Lung (tissue), 12 donors: ENCODE results near the gene ABCB6. TPM values are rescaled to one million over a fixed set of nuclear protein-coding genes. Genes with fewer than 3 reads are reported as not detected.

Source experiments
- ATAC-seq: fragments of 200-7000 bp; cut with Tn5 transposase; one replicate; pipeline ENCODE4 v1.9.1; 2020; ENCODE audit warnings: moderate number of reproducible peaks; ENCODE audit not compliant: insufficient read depth, low FRiP score
- DNase-seq, 3 donors: peaks; one replicate each; pipeline ENCODE4 v3.0.0-alpha.2; 2013 to 2017
- H3K27ac ChIP-seq, 2 donors: one replicate each; pipeline ENCODE4 v1.5.1; 2013; ENCODE audit warnings: mild to moderate bottlenecking in 2 of 2, moderate library complexity in 2 of 2, control low read depth in 1 of 2, inconsistent platforms in 1 of 2, low read depth in 1 of 2, low read length in 1 of 2
- H3K27me3 ChIP-seq, 3 donors: one replicate each; pipeline ENCODE4 v1.5.1; 2013; ENCODE audit warnings: low read length in 2 of 3; ENCODE audit not compliant: control insufficient read depth in 3 of 3, insufficient read depth in 3 of 3
- H3K36me3 ChIP-seq, 4 donors: one replicate each; pipeline ENCODE4 v1.5.1; 2013; ENCODE audit warnings: low read length in 4 of 4, mild to moderate bottlenecking in 1 of 4, moderate library complexity in 1 of 4; ENCODE audit not compliant: control insufficient read depth in 4 of 4, insufficient read depth in 4 of 4
- H3K4me1 ChIP-seq, 5 donors: one replicate each; pipeline ENCODE4 v1.5.1; 2013; ENCODE audit warnings: low read length in 5 of 5, mild to moderate bottlenecking in 2 of 5, moderate library complexity in 1 of 5; ENCODE audit not compliant: control insufficient read depth in 5 of 5, insufficient read depth in 5 of 5
- H3K4me3 ChIP-seq: one replicate; pipeline ENCODE4 v1.5.1; 2013; ENCODE audit warnings: mild to moderate bottlenecking, control low read depth, moderate library complexity
- H3K9ac ChIP-seq, 2 donors: one replicate each; pipeline ENCODE4 v1.5.1; 2013; ENCODE audit warnings: low read length in 2 of 2, control low read depth in 1 of 2; ENCODE audit not compliant: insufficient read depth in 1 of 2
- H3K9me3 ChIP-seq, 4 donors: one replicate each; pipeline ENCODE4 v1.5.1; 2013; ENCODE audit warnings: low read length in 3 of 4, mild to moderate bottlenecking in 1 of 4, moderate library complexity in 1 of 4; ENCODE audit not compliant: control insufficient read depth in 4 of 4, insufficient read depth in 3 of 4
- CTCF ChIP-seq: IDR thresholded peaks from 2 replicates; pipeline ENCODE4 v1.5.1; 2012; ENCODE audit warnings: mild to moderate bottlenecking; ENCODE audit errors: control extremely low read depth, extremely low read depth
- WGBS, 2 donors: extraction: QIAGEN DNeasy Blood & Tissue Kit; methylation state at CpG; one replicate each; pipeline ENCODE4 v1.1.7; 2013; 5-methylcytosine and 5-hydroxymethylcytosine counted together
- polyA plus RNA-seq, 2 donors: library from polyadenylated mRNA; stranded (reverse); fragments of 200-250 nt; gene quantifications; one replicate each; pipeline ENCODE4 v1.2.1, GENCODE V29; 2013
- total RNA-seq, 2 donors: library from RNA; depleted of rRNA in 1 of 2; stranded (reverse); fragments of >200 nt in 1 of 2; gene quantifications; one replicate each; pipeline ENCODE4 v1.2.1, GENCODE V29; 2014 to 2021
- donor health status: control.
- donor health status: control.
- donor health status: Bipolar disorder and iron deficiency.
- donor health status: healthy.
- donor health status: DM: yes; HTN: yes; CAD: no.

Gene ABCB6
- total and polyA plus RNA-seq, 4 donors = 17.2 to 49.4 (median 34.0) TPM

- Histone ChIP-seq H3K27me3 (peaks cover 0 to 43% (median 35%) of the 10 kb centered on the region in 3 donors), H3K36me3 (peaks cover 0 to 12% (median 10%) of the 10 kb centered on the region in 4 donors), H3K4me3 (no peak overlapping the region), H3K27ac (peak overlapping the region in 1 of 2 donors; percentile 13), H3K4me1 (peaks cover 0 to 37% (median 35%) of the 10 kb centered on the region in 5 donors), H3K9me3 (no peaks in the 10 kb centered on the region), H3K9ac (no peak overlapping the region)
- ATAC-seq (no peak), DNase-seq (no peak)
- TF ChIP-seq CTCF = no peak
- WGBS, 2 donors = 60 to 69% methylated on average over 5 of the region's 5 CpGs
Measured at GRCh38 chr2:219252084-219252483, 33.3 kb upstream of the ABCB6 start.

GRCh38 chr2:219251656-219252055 lies 32.9 kb upstream of the ABCB6 start:
- no peak for TF ChIP-seq CTCF
- Histone ChIP-seq H3K36me3 (peaks cover 0 to 14% (median 11%) of the 10 kb centered on the region in 4 donors), H3K27me3 (peaks cover 0 to 43% (median 35%) of the 10 kb centered on the region in 3 donors), H3K4me1 (peaks cover 0 to 39% (median 35%) of the 10 kb centered on the region in 5 donors), H3K27ac (peak overlapping the region in 1 of 2 donors; percentile 13), H3K4me3 (no peak overlapping the region), H3K9me3 (no peaks in the 10 kb centered on the region), H3K9ac (no peak overlapping the region)
- ATAC-seq (no peak), DNase-seq (no peak)
- 36 to 69% methylated on average over 6 of the region's 6 CpGs for WGBS, 2 donors

GRCh38 chr2:219250049-219250781 lies 31.5 kb upstream of the ABCB6 start:
- no peak for TF ChIP-seq CTCF
- ATAC-seq = no peak
- peaks cover 0 to 30% (median 23%) of the 10 kb centered on the region in 3 donors for H3K27me3 ChIP-seq
- peak overlapping the region; percentile 31 to 81 for H3K9ac ChIP-seq
- H3K4me1 ChIP-seq = peaks cover 0 to 50% (median 35%) of the 10 kb centered on the region in 5 donors
- DNase-seq = peak in 1 of 3 donors; percentile 28
- H3K36me3 ChIP-seq = peaks cover 0 to 15% (median 11%) of the 10 kb centered on the region in 4 donors
- no peaks in the 10 kb centered on the region for H3K9me3 ChIP-seq
- WGBS, 2 donors = 58 to 69% methylated on average over 22 of the region's 22 CpGs
- peak overlapping the region; percentile 25 to 93 for H3K27ac ChIP-seq
- no peak overlapping the region for H3K4me3 ChIP-seq
